A673 (cell line): ENCODE measurements around the gene BRD2. TPM values are rescaled to one million over a fixed set of nuclear protein-coding genes. Genes with fewer than 3 reads are reported as not detected.

Experiments
- BruUV-seq: library from RNA; stranded (reverse); fragments of 400-500 nt; replicated peaks from 2 replicates; lab custom pipeline; 2021; lab: Mats Ljungman, UMichigan
- CTCF ChIA-PET: fragments of 300-600 bp; sonication (Branson Sonifier 250); formaldehyde crosslinking; loops from one replicate; lab custom pipeline; 2022; ENCODE audit warnings: antibody characterized with exemption; lab: Charles Lee
- POLR2A ChIA-PET: fragments of 300-600 bp; sonication (Branson Sonifier 250); formaldehyde crosslinking; loops from one replicate; lab custom pipeline; 2022; ENCODE audit warnings: antibody characterized with exemption; ENCODE audit not compliant: low non-redundant PET; lab: Charles Lee
- DNase-seq: peaks from one replicate; pipeline ENCODE4 v3.0.0-alpha.2; 2015; ENCODE audit warnings: low spot score
- H3K27ac ChIP-seq: fragments of 200-600 bp; sonication (generic); 2 replicates; pipeline ENCODE4 v1.5.1; 2016; ENCODE audit warnings: mixed run types, low read depth, mild to moderate bottlenecking, mixed read lengths, antibody characterized with exemption, low read length; ENCODE audit not compliant: poor library complexity, severe bottlenecking
- H3K27me3 ChIP-seq: fragments of 200-600 bp; sonication (generic); replicated peaks from 2 replicates; pipeline ENCODE4 v1.6.1; 2017; ENCODE audit warnings: mixed run types, low read depth, mild to moderate bottlenecking, mixed read lengths, antibody characterized with exemption, low read length; ENCODE audit not compliant: insufficient read depth, poor library complexity
- H3K36me3 ChIP-seq: fragments of 200-600 bp; sonication (generic); 2 replicates; pipeline ENCODE4 v1.6.1; 2016; ENCODE audit warnings: mixed run types, mild to moderate bottlenecking, mixed read lengths, antibody characterized with exemption, low read length; ENCODE audit not compliant: insufficient read depth, poor library complexity, severe bottlenecking
- H3K4me1 ChIP-seq: fragments of 200-600 bp; sonication (generic); 2 replicates; pipeline ENCODE4 v1.6.1; 2017; ENCODE audit warnings: mixed run types, mild to moderate bottlenecking, mixed read lengths, antibody characterized with exemption, low read length; ENCODE audit not compliant: insufficient read depth, poor library complexity, severe bottlenecking
- H3K4me3 ChIP-seq: fragments of 200-600 bp; sonication (generic); 2 replicates; pipeline ENCODE4 v1.5.1; 2016; ENCODE audit warnings: low read depth, mixed run types, mild to moderate bottlenecking, mixed read lengths, low read length; ENCODE audit not compliant: poor library complexity, severe bottlenecking
- H3K9me3 ChIP-seq: fragments of 200-600 bp; sonication (generic); 2 replicates; pipeline ENCODE4 v1.6.1; 2016; ENCODE audit warnings: mixed run types, low read depth, mild to moderate bottlenecking, mixed read lengths, antibody characterized with exemption, low read length; ENCODE audit not compliant: poor library complexity, severe bottlenecking
- EZH2 ChIP-seq: fragments of 200-600 bp; sonication (generic); IDR thresholded peaks from 2 replicates; pipeline ENCODE4 v1.6.1; 2017; ENCODE audit warnings: borderline replicate concordance, low read depth, mild to moderate bottlenecking, mixed read lengths, antibody characterized with exemption, low read length; ENCODE audit not compliant: poor library complexity, severe bottlenecking
- intact Hi-C: fragments of 100-400 bp; cut with micrococcal nuclease; formaldehyde crosslinking; loops from one replicate; pipeline ENCODE4 v1.10.0; 2022; ENCODE audit not compliant: unreplicated experiment
- total RNA-seq: library from RNA; stranded (reverse); gene quantifications from 2 replicates; pipeline ENCODE4 v1.2.3, GENCODE V29; 2021
- TF ChIP-seq, protein P1 (sequence below): fragments of 300-800, 200-600 bp; sonication (generic); conservative IDR thresholded peaks from 2 replicates; pipeline ENCODE4 v1.5.1; 2017; ENCODE audit warnings: low read depth, mild to moderate bottlenecking, antibody characterized with exemption, low read length, moderate library complexity, mixed read lengths

BRD2 gene
- total RNA-seq, 1 experiment from 2014 or later = 335 TPM

DNA sequence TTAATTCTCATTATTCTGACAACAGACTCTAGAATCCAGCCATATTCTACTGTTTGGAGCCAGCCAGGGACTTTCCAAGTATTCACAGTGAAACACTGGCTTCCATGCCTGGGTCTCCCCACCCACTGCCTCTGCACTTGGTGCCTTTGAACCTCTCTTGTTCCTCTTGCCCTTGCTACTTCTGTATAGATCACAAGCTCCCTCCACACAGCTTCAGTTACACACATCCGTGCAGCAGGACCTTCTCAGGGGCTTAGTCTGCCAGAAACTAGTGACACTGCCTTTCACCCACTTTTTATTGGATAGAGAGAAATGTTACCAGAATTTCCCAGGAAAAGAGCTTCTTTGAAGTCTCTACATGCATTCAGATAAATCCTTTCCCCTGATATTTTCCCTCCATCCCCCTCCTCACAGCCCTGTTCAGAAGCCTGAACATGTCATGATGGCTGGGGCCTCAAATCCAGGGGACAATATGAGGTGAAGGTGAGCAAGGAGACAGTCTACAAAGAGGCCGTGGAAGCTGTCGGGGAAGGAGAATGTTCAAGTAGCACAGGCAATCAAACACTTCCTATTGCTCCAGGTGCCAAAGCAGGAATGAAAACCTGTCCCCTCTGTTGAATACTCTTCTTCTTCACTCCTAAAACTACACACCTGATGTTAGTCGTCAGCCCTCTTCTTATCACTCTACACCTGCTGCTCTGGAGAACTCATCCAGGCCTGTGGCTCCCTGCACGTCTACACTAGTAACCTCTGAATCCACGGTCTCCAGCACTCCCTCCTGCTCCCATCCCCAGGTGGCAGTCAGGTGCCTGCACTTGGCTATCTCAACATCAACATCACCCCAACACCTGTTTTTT is 61.2 kb downstream of the BRD2 start:
- no peak for DNase-seq
- peaks cover 68% of the 10 kb centered on the region for H3K27me3 ChIP-seq
- intact Hi-C loops = loop anchor here (10.0 kb wide), 1 partner anchor 45 kb away; the partner anchor contains the start of genes HLA-DPA1 and HLA-DPB1
- no TSS peak for BruUV-seq
- H3K4me3 ChIP-seq = no peak overlapping the region
- ChIA-PET CTCF (no interaction called here), POLR2A (no interaction called here)
- no peaks in the 10 kb centered on the region for H3K9me3 ChIP-seq
- TF ChIP-seq, protein P1, sequence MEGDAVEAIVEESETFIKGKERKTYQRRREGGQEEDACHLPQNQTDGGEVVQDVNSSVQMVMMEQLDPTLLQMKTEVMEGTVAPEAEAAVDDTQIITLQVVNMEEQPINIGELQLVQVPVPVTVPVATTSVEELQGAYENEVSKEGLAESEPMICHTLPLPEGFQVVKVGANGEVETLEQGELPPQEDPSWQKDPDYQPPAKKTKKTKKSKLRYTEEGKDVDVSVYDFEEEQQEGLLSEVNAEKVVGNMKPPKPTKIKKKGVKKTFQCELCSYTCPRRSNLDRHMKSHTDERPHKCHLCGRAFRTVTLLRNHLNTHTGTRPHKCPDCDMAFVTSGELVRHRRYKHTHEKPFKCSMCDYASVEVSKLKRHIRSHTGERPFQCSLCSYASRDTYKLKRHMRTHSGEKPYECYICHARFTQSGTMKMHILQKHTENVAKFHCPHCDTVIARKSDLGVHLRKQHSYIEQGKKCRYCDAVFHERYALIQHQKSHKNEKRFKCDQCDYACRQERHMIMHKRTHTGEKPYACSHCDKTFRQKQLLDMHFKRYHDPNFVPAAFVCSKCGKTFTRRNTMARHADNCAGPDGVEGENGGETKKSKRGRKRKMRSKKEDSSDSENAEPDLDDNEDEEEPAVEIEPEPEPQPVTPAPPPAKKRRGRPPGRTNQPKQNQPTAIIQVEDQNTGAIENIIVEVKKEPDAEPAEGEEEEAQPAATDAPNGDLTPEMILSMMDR = no peak
- no peak for TF ChIP-seq EZH2
- no peak overlapping the region for H3K27ac ChIP-seq
- H3K36me3 ChIP-seq = no peaks in the 10 kb centered on the region
- H3K4me1 ChIP-seq = no peaks in the 10 kb centered on the region

- Histone ChIP-seq H3K27me3 (peaks cover 75% of the 10 kb centered on the region), H3K9me3 (no peaks in the 10 kb centered on the region), H3K36me3 (no peaks in the 10 kb centered on the region), H3K4me1 (no peaks in the 10 kb centered on the region), H3K4me3 (no peak overlapping the region), H3K27ac (no peak overlapping the region)
- POLR2A ChIA-PET = no interaction called here
- TF ChIP-seq, protein P1 = no peak
- TF ChIP-seq EZH2 = no peak
- no TSS peak for BruUV-seq
- DNase-seq = no peak
- CTCF ChIA-PET = no interaction called here
- intact Hi-C loops = no loop called here
These were observed 61.9 kb downstream of the BRD2 start for GRCh38 chr6:33030245-33030644.

Other genes starting within 250 kb of the BRD2 start
- gene HLA-DQA2, start 227.2 kb upstream of the BRD2 start, total RNA-seq = not detected in 2 replicates
- gene HLA-DQB2, start 205.1 kb upstream of the BRD2 start, total RNA-seq = not detected in 2 replicates
- 2.0 and 2.8 TPM in 2 replicates for gene HLA-DOB, start 151.6 kb upstream of the BRD2 start, total RNA-seq
- 39.2 and 46.5 TPM in 2 replicates for gene TAP2, start 129.9 kb upstream of the BRD2 start, total RNA-seq
- 20.2 and 21.8 TPM in 2 replicates for gene PSMB8, start 124.5 kb upstream of the BRD2 start, total RNA-seq
- gene TAP1, start 114.9 kb upstream of the BRD2 start, total RNA-seq = 11.7 and 12.3 TPM in 2 replicates
- 4.3 and 6.8 TPM in 2 replicates for gene PSMB9, start 114.4 kb upstream of the BRD2 start, total RNA-seq
- gene HLA-DMB, start 27.6 kb upstream of the BRD2 start, total RNA-seq = 0.34 and 0.46 TPM in 2 replicates
- gene HLA-DMA, start 15.5 kb upstream of the BRD2 start, total RNA-seq = 1.4 and 1.9 TPM in 2 replicates
- 0.46 and 0.58 TPM in 2 replicates for gene HLA-DOA, start 41.0 kb downstream of the BRD2 start, total RNA-seq
- gene HLA-DPA1, start 105.1 kb downstream of the BRD2 start, total RNA-seq = 0.35 and 0.43 TPM in 2 replicates
- gene HLA-DPB1, start 107.4 kb downstream of the BRD2 start, total RNA-seq = 2.3 and 2.7 TPM in 2 replicates
- gene COL11A2, start 223.9 kb downstream of the BRD2 start, total RNA-seq = 1.6 and 1.9 TPM in 2 replicates
- 42.7 and 43.6 TPM in 2 replicates for gene RXRB, start 232.1 kb downstream of the BRD2 start, total RNA-seq
- gene SLC39A7, start 232.3 kb downstream of the BRD2 start, total RNA-seq = 119 and 124 TPM in 2 replicates
- gene HSD17B8, start 236.1 kb downstream of the BRD2 start, total RNA-seq = 5.9 and 11.0 TPM in 2 replicates
- 43.3 and 47.5 TPM in 2 replicates for gene RING1, start 239.9 kb downstream of the BRD2 start, total RNA-seq